Ovary (tissue), 9 donors: ENCODE measurements around the gene HSD3B7. TPM values are rescaled to one million over a fixed set of nuclear protein-coding genes. Genes with fewer than 3 reads are reported as not detected.

Source experiments
- DNase-seq, 5 donors: peaks; one replicate each; pipeline ENCODE4 v3.0.0-alpha.2; 2019 to 2020
- H3K27ac ChIP-seq, 2 donors: fragments of 200-600 bp; one replicate each; pipeline versions ENCODE4 v1.5.1 to v1.8.0; 2019 to 2022
- H3K27me3 ChIP-seq: fragments of 200-600 bp; one replicate; pipeline ENCODE4 v1.8.0; 2022
- H3K36me3 ChIP-seq: fragments of 200-600 bp; sonication (generic); one replicate; pipeline ENCODE4 v1.5.1; 2019
- H3K4me1 ChIP-seq: one replicate; pipeline ENCODE4 v1.8.1; 2013; ENCODE audit warnings: mild to moderate bottlenecking, moderate library complexity; ENCODE audit not compliant: insufficient read depth
- H3K4me3 ChIP-seq: fragments of 200-600 bp; sonication (generic); one replicate; pipeline ENCODE4 v1.5.1; 2017
- H3K9me3 ChIP-seq, 2 donors: fragments of 200-600 bp in 1 of 2; sonication (generic) in 1 of 2; one replicate each; pipeline versions ENCODE4 v1.5.1 to v1.8.1; 2013 to 2019; ENCODE audit warnings: mild to moderate bottlenecking in 1 of 2, moderate library complexity in 1 of 2
- EP300 ChIP-seq: sonication (generic); formaldehyde crosslinking; IDR thresholded peaks from one replicate; pipeline ENCODE4 v1.6.1; 2017; ENCODE audit warnings: antibody characterized with exemption
- POLR2A ChIP-seq: fragments of 450-650 bp; IDR thresholded peaks from one replicate; pipeline ENCODE4 v1.6.1; 2017; ENCODE audit warnings: antibody characterized with exemption, mild to moderate bottlenecking, moderate library complexity
- WGBS, 3 donors: extraction: QIAGEN DNeasy Blood & Tissue Kit in 1 of 3; methylation state at CpG; one replicate each; pipeline versions ENCODE4 v1.1.5 to v1.1.7; 2013 to 2017; 5-methylcytosine and 5-hydroxymethylcytosine counted together
- intact Hi-C, 4 donors: fragments of 100-400 bp; cut with DNase I; formaldehyde crosslinking; loops; one replicate each; pipeline versions ENCODE4 v1.11.0 to v1.15.1; 2022 to 2023
- polyA plus RNA-seq, 2 donors: library from polyadenylated mRNA; stranded (reverse); fragments of 200-250 nt in 1 of 2; fragments of 350-450 nt in 1 of 2; fragmentation: Illumina TruSeq in 1 of 2; extraction: RNeasy Lipid Tissue Mini Kit (QIAGEN cat#74804) in 1 of 2; gene quantifications; one replicate each; pipeline ENCODE4 v1.2.3, GENCODE V29; 2013 to 2014
- total RNA-seq, 7 donors: library from RNA; depleted of rRNA in 2 of 7; stranded (reverse); fragments of >200 nt in 2 of 7; fragmentation: NEBNext Ultra II Directional in 3 of 7; extraction: Animal tissue kit (Norgen Biotek cat#: 25700) in 3 of 7; gene quantifications; one replicate each; pipeline versions ENCODE4 v1.1.0 to v1.2.4, GENCODE V29; 2016 to 2023
- TF ChIP-seq, protein P1 (sequence below), 3 donors: fragments of 450-650 bp in 2 of 3; fragments of 200-600 bp in 1 of 3; IDR thresholded peaks; one replicate each; pipeline versions ENCODE4 v1.5.1 to v1.8.0; 2016 to 2022; ENCODE audit warnings: antibody characterized with exemption in 3 of 3, mild to moderate bottlenecking in 1 of 3
- donor health status: DM: no; HTN: no; CAD: no; lungs with moderate emphysema.
- donor health status: DM: no; HTN: no; CAD: no.
- donor health status: Bipolar disorder and iron deficiency.
- donor health status: DM: yes; HTN: yes; CAD: no.
- donor health status: DM: no; HTN: no; CAD: no.
- donor health status: DM: yes; HTN: yes; CAD: no.

HSD3B7 gene
- total and polyA plus RNA-seq, 9 donors: 3.9 to 24.5 (median 9.9) TPM

GRCh38 chr16:31001507-31002249, 16.7 kb downstream of the HSD3B7 start:
- Histone ChIP-seq H3K27ac (no peak overlapping the region), H3K27me3 (no peaks in the 10 kb centered on the region), H3K4me1 (peaks cover 22% of the 10 kb centered on the region), H3K4me3 (no peak overlapping the region), H3K9me3 (no peaks in the 10 kb centered on the region), H3K36me3 (no peaks in the 10 kb centered on the region)
- DNase-seq: no peak
- intact Hi-C loops: no loop called here
- 24 to 29% (median 29%) methylated on average over 16 of the region's 16 CpGs for WGBS, 3 donors
- TF ChIP-seq EP300 (no peak), POLR2A (no peak)
- TF ChIP-seq, protein P1, sequence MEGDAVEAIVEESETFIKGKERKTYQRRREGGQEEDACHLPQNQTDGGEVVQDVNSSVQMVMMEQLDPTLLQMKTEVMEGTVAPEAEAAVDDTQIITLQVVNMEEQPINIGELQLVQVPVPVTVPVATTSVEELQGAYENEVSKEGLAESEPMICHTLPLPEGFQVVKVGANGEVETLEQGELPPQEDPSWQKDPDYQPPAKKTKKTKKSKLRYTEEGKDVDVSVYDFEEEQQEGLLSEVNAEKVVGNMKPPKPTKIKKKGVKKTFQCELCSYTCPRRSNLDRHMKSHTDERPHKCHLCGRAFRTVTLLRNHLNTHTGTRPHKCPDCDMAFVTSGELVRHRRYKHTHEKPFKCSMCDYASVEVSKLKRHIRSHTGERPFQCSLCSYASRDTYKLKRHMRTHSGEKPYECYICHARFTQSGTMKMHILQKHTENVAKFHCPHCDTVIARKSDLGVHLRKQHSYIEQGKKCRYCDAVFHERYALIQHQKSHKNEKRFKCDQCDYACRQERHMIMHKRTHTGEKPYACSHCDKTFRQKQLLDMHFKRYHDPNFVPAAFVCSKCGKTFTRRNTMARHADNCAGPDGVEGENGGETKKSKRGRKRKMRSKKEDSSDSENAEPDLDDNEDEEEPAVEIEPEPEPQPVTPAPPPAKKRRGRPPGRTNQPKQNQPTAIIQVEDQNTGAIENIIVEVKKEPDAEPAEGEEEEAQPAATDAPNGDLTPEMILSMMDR (IDR thresholded peaks at IDR 0.05): no peak

DNA sequence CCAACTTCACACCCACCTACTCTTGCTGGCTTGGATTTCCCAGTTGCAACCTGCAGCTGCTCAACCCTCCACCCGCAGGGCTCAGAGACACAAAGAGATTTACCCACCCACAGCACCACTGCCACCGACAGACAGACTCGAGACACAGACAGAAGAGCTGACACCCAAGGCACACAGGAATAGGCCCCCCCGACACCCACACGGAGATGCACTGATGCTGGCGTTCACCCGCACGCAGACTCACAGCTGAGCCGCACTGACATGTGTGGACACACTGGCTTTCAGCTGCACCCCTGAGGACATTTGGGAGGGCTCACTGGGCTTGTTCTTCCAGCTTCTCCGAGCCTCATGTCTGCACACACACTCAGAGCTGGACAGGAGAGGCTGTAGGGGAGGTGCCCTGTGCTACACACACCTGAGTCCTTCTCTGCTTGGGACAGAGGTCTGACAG, 17.3 kb downstream of the HSD3B7 start:
- H3K27me3 ChIP-seq: no peaks in the 10 kb centered on the region
- TF ChIP-seq EP300 (no peak), POLR2A (no peak)
- TF ChIP-seq, protein P1 (IDR thresholded peaks at IDR 0.05): no peak
- H3K27ac ChIP-seq: no peak overlapping the region
- no peaks in the 10 kb centered on the region for H3K36me3 ChIP-seq
- 19 to 31% (median 27%) methylated on average over 10 of the region's 10 CpGs for WGBS, 3 donors
- no peak overlapping the region for H3K4me3 ChIP-seq
- H3K9me3 ChIP-seq: no peaks in the 10 kb centered on the region
- no peak for DNase-seq
- peaks cover 20% of the 10 kb centered on the region for H3K4me1 ChIP-seq
- intact Hi-C loops: no loop called here

DNA sequence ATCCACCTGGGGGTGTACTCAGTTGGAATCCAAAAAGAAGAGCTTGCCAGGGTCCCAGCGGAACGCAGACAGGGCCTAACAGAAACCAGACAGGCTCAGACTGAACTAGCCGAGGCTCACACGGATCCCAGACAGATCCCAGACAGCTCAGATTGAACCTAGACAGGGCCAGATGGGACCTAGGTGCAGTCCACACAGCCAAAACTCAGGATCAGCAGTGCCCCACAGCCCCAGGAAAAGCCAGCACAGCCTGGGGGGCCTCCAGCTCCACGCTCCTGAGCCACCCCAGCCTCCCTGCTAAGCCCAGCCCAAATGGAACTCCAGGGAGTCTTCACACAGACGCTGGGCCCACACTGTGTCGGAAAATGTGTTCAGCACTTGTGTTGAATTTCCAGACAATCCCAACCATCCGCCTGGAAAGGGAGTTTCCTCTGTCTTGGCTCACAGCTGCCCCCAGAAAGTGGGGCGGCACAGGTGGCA, 17.9 kb downstream of the HSD3B7 start:
- no peak for DNase-seq
- intact Hi-C loops: no loop called here
- Histone ChIP-seq H3K36me3 (no peaks in the 10 kb centered on the region), H3K4me1 (peaks cover 15% of the 10 kb centered on the region), H3K9me3 (no peaks in the 10 kb centered on the region), H3K27ac (no peak overlapping the region), H3K4me3 (no peak overlapping the region), H3K27me3 (no peaks in the 10 kb centered on the region)
- WGBS, 3 donors: 47 to 65% (median 53%) methylated on average over 9 of the region's 9 CpGs
- TF ChIP-seq, protein P1 (IDR thresholded peaks at IDR 0.05): no peak
- TF ChIP-seq POLR2A: no peak
- no peak for TF ChIP-seq EP300

- no peak overlapping the region for H3K27ac ChIP-seq
- no peaks in the 10 kb centered on the region for H3K27me3 ChIP-seq
- intact Hi-C loops: no loop called here
- 89 to 93% (median 91%) methylated on average over 6 of the region's 6 CpGs for WGBS, 3 donors
- DNase-seq: no peak
- H3K4me3 ChIP-seq: no peak overlapping the region
- no peaks in the 10 kb centered on the region for H3K9me3 ChIP-seq
- TF ChIP-seq, protein P1 (IDR thresholded peaks at IDR 0.05): no peak
- no peak for TF ChIP-seq EP300
- TF ChIP-seq POLR2A: no peak
- H3K36me3 ChIP-seq: no peaks in the 10 kb centered on the region
- peaks cover 11% of the 10 kb centered on the region for H3K4me1 ChIP-seq
Observed at GRCh38 chr16:31003744-31004143, 18.7 kb downstream of the HSD3B7 start.
